Fibroblast of the aortic adventitia (primary cell): ENCODE measurements around the gene BPIFA1. TPM values are rescaled to one million over a fixed set of nuclear protein-coding genes. Genes with fewer than 3 reads are reported as not detected.

Experiments
- DNase-seq: peaks from one replicate; pipeline ENCODE4 v3.0.0-alpha.2; 2010; ENCODE audit warnings: low read depth
- H3K4me3 ChIP-seq: 2 replicates; pipeline ENCODE4 v1.5.1; 2011; ENCODE audit warnings: low read depth, mild to moderate bottlenecking, control low read depth, low read length, moderate library complexity
- CTCF ChIP-seq: IDR thresholded peaks from 2 replicates; pipeline ENCODE4 v1.5.1; 2011; ENCODE audit warnings: mild to moderate bottlenecking, low read length, control low read depth, inconsistent platforms; ENCODE audit not compliant: insufficient read depth
- total RNA-seq: library from RNA; depleted of rRNA; stranded (reverse); fragments of >200 nt; gene quantifications from 2 replicates; pipeline ENCODE4 v1.2.3, GENCODE V29; 2012; ENCODE audit warnings: low replicate concordance

BPIFA1 gene
- total RNA-seq, 1 donor = not detected

GRCh38 chr20:33275215-33275614 is 39.4 kb downstream of the BPIFA1 start:
- DNase-seq = no peak
- no peak for TF ChIP-seq CTCF
- no peak overlapping the region for H3K4me3 ChIP-seq

- DNase-seq = no peak
- no peak for TF ChIP-seq CTCF
- H3K4me3 ChIP-seq = no peak overlapping the region
Observed at GRCh38 chr20:33275871-33276270, 40.1 kb downstream of the BPIFA1 start.

GRCh38 chr20:33276303-33277113 is 40.7 kb downstream of the BPIFA1 start:
- no peak for DNase-seq
- TF ChIP-seq CTCF = no peak

GRCh38 chr20:33277471-33278441 is 42.0 kb downstream of the BPIFA1 start:
- DNase-seq = no peak
- no peak overlapping the region for H3K4me3 ChIP-seq
- no peak for TF ChIP-seq CTCF

More at GRCh38 chr20:33276303-33277113, 40.7 kb downstream of the BPIFA1 start:
- no peak overlapping the region for H3K4me3 ChIP-seq

GRCh38 chr20:33278700-33279099 is 42.9 kb downstream of the BPIFA1 start:
- TF ChIP-seq CTCF = no peak
- H3K4me3 ChIP-seq = no peak overlapping the region
- no peak for DNase-seq

- DNase-seq = no peak
- H3K4me3 ChIP-seq = no peak overlapping the region
- no peak for TF ChIP-seq CTCF
Observed at GRCh38 chr20:33279261-33279910, 43.6 kb downstream of the BPIFA1 start.
